Kidney tubule cell (primary cell): ENCODE measurements around the gene KBTBD7.
A peak's percentile ranks its signal among the peaks of the same experiment; 100 is the strongest.
"Not testable (repeated sequence)": the region's sequence is repeated elsewhere in the genome, so short reads cannot be mapped to it uniquely, and the experiment has no call there.

Experiments
- DNase-seq: peaks from one replicate; pipeline ENCODE4 v3.0.0-alpha.2; 2018; ENCODE audit warnings: low spot score

Gene KBTBD7

DNA sequence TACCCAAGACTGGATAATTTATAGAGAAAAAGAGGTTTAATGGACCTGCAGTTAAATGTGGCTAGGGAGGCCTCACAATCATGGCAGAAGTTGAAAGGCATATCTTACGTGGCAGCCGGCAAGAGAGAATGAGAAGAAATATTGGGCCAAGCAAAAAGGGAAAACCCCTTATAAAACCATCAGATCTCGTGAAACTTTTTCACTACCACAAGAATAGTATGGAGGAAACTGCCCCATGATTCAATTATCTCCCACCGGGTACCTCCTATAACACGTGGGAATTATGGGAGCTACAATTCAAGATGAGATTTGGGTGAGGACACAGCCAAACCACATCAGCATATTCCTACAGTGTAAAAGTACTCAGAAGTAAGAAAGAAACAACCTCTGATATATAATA is 4.7 kb upstream of the KBTBD7 start:
- DNase-seq = no peak

DNA sequence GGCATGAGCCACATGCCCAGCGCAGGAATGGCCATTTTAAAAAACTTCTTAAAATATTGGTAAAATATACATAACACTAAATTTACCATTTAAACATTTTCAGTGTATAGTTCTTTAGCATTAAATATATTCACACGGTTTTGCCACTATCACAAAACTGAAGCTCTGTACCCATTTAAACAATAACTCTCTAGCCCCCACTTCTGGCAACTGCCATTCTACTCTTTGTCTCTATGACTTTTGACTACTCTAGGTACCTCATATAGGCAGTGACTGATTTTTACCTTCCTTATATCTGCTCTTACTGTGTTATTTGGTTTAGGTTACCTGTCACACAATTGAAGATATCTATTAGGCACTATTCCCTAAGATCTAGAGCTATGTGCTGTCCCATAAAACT is 2.3 kb upstream of the KBTBD7 start:
- peak; percentile 9 for DNase-seq

DNA sequence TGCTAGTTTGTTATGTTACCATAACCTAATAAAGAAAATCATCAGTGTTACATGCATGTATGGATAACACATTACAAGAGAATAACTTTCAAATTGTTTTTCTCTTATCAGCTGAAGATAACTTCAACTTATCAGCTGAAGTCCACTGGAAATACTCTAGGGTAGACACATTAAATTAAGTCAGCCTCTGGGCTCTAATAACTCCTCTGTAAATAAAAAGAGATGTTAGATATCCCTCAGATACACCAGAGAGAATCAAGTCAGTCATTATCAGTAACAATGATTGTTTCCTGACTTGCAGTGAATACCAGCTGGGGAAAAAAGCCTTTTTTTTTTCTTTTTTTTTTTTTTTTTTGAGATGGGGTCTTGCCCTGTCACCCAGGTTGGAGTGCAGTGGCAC is 1.6 kb upstream of the KBTBD7 start:
- DNase-seq = no peak

DNA sequence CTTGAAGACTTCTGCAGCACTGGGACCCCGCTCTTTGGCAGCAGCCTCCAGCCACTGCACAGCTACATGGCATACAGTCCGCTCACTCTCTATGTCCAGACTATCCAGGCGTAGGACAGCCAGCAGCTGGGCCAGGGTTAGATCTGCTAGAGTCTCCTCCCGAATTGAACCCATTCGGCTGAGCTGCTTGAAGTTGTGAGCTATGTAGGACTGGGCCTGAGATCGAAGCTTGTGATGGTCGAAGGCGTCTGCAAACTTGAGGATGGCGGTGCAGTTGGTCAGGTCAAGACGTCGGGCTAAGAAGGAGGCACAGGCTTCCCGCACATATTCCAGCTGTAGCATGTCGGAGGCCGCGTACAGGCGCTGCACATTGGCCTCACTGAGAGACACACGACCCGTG is 900 bp downstream of the KBTBD7 start:
- DNase-seq = no peak

DNA sequence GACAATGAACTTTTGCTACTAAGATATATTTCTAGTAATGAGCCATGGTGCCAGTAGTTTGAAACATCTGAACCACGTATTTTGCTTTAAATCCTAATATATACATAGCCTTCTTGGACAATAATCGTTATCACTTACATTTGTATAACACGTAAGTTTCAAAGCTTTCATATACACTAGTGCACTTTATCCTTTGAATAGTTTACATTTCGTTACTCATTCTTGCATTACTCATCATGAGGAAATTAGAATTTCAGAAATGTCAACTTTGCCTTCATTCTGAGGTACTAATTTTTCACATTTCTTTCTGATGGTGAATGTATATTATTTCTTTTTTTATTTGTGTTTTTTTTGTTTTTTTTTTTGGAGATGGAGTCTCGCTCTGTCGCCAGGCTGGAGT is 5.8 kb downstream of the KBTBD7 start:
- no peak for DNase-seq

DNA sequence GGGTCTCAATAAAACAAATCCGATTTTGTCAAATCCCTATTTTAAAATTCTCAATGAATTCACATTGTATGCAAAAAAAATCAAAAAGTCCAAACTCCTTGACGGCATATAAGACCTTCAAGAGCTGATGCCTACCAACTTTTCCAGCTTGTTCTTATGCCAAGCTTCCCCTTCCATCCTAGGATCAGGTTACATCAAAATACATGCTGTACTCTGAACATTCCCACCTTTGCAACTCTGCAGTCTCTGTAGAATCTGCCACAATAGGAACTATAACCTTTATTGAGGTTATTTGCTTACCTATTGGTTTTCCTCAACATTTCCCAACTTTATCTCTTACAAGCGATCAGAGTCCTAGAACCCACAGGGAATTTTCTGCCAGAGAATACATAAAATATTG is 7.9 kb downstream of the KBTBD7 start:
- DNase-seq = no peak

DNA sequence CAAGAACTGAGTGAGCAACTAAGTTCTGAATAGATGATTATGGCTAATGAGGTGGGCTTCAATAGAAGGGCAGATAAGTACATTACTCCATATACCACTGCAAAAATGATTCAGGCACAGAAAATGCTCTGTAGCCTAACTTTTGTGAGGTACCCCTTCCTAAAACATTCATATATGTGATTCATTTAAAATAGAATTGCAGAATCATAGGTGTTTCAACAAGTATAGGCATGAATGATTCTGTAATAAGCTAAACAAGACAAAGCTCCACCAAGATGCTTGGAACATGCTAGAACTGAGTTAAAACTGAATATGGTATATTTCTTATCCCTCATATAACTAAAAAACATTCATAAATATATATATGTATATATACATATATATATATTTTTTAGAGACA is 12.1 kb downstream of the KBTBD7 start:
- DNase-seq = no peak

DNA sequence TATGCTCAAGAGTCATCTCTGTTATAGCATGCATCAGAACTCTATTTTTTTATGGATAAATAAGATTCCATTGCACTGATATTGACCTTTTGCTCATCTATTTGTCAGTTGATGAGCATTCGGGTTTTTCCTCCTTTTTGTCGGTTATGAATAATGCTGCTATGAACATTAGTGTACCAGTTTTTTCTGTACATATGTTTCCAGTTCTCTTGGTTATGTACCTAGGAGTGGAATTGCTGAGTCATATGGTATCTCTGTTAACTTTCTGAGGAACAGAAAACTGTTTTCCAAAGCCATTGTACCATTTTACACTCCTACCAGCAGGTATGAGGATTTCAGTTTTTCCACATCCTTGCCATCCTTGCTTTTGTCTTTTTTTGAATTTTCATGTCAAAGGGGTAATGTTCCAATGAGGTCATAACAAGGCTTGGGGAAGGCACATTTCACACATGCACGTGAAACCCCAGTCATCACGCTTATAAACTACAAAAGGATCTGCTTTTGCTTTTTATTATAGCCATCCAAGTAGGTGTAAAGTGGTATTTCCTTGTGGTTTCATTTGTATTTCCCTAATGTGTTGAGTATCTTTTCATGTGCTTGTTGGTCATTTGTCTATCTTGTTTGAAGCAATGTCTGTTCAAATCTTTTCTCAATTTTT is 14.6 kb downstream of the KBTBD7 start:
- no peak for DNase-seq

DNA sequence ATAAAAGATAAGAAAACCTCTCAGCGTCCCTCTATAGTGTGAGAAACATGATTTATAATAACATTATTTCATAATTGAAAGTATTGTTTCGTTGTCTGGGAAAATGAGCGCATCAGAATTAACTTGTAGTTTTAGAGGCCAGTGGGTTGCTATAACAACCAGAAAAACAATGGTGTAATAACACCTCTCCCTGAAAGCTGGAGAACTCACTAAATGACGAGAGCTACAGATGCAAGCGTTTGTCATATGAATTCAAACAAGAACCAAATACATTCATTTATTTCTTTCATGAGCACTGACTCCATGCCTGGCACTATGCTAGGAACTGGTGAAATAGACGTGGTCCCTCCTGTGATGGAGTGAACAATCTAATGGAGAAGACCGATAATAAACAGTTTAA is 16.3 kb downstream of the KBTBD7 start:
- no peak for DNase-seq

DNA sequence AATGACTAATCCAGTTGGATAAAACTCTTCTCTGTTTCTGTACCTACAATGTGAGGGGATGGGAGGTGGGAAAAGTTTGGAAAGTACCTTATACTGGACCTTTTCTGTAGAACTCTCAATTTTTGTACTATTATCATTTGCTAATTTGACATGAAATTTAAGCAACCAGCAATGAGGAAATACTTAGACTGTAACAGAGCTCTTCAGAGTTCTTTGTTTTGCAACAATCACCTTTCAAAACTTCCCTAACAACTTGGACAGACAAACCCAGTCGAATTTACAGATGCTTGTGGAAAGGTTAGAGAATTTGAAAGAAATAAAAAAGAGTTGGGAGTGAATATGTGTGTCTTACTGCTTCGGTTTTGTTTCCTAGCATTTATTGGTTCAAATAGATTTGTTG is 16.8 kb downstream of the KBTBD7 start:
- no peak for DNase-seq

DNA sequence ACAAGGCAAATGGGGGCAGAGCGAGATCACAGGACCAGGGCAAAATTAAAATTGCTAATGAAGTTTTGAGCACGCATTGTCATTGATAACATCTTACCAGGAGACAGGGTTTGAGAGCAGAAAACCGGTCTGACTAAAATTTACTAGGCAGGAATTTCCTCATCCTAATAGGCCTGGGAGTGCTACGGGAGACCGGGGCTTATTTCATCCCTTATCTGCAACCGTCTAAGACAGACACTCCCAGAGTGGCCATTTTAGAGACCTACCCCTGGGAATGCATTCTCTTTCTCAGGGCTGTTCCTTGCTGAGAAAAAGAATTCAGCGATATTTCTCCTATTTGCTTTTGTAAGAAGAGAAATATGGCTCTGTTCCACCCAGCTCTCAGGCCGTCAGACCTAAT is 18.8 kb downstream of the KBTBD7 start:
- DNase-seq = not testable (repeated sequence)

DNA sequence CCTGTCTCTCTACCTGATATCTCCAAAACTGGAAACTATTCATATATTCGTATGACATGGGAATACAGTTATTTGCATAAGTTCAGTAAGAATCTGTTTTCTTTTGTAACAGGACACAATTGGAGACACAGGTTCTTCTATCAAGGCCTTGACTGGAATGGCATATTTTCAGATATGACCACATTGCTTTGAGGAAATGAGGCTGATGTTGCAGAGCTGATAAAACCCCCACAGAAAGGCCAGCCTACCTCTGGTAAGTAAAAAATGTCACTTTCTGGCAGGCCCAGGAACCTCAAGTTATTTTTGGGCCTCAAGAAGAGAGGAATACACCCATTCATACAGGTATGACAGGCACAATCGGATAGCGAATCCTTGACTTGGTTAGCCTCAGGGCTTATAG is 32.2 kb downstream of the KBTBD7 start:
- no peak for DNase-seq

DNA sequence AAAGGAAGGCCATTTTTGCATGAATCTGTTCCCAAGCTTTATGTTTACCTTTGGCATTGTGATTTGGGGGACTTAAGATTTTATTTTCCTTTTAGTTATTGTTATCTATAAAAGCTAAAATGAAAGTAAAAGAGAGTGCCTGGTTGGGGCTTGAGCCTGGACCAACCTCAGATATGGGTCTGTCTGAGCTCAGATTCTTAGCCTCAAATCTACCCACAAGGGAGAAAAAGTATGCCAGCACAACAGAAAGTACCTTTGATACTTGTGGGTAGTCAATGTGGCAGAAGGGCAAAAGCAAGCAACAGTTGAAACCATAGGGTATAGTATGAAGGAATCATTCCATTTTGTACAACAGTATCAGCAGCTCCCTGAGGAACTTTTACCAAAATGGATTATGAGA is 35.2 kb downstream of the KBTBD7 start:
- DNase-seq = no peak

DNA sequence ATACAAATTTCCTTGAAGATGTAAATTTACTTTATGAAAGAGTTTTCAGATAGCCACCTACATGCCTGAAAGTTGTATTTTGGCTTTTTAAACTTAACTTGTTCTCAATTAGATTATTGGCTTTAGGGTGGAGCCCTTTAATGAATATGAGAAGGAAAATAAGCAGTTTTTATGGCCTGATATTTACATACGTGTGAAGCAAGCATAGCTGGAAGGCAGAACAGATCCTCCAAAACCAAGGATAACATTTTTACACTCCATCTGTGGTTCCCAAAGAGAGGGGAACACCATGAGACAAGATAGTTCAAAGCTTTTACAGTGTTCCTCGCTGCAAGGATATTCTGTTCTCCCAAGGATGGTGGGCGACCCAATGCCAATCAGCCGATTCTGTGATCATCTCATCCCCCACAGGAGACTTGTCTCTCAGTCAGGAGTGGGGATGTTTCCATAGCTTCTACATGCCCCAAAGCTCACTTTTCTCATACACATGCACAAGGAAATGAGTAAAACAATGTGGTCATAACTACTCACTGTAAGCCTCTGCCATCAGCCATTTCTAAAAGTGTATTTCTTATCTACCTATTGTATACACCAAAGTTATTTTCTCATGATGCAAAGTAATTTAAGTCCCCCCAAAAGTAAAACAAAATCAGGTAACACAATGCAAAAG is 37.2 kb downstream of the KBTBD7 start:
- DNase-seq = no peak

DNA sequence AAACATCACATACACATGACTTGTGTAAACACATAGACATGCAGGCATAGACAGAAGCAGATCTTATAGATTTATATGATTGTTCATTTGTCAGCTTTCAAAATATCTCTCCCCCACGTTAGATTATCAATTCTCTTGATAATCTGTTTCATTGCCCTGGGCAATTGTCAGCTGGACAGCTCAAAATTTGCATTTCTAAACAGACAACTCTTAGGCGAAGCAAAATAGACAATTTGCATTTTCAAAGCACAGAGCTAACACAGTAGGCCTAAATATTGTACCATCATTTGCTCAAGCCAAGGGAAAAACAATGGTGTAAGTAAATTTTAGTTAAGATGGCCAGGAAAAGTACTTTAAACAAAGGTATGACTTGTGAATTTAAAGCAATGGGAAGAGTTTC is 37.7 kb downstream of the KBTBD7 start:
- DNase-seq = no peak

DNA sequence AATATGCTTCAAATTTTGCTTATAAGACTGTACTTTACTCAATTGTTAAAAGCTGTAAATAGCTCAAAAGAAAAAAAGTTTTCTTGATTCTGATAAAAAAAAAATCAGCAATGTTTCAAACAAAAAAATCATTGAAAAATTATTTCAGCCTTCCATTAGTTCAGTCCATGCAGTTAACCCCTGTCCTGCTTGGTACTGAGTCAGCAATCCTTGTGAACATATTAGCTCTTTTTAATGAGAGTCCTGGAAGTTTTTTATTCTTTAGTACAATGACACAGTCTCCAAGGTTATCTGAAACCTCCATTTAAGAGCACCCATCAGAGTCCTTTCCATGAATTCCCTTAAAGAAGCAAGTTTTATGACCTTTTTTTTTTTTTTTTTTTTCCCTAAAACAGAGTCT is 40.3 kb downstream of the KBTBD7 start:
- no peak for DNase-seq

DNA sequence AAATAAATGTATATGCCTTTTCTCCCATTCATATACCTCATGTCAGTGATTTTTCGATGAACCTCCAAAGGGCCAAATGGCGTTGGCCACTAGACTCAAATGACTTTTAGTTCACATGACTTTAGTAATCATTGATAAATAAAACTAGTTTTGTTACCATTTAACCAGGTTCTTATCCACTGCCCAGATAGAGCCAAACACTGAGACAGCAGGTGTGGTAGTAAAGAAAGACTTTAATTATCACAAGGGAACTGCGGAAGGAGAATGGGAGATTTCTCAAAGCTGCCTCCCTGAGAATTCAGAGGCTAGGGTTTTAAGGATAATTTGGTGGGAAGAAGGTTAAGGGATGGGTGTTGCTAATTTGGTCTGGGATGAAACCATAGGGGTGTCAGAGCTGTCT is 42.4 kb downstream of the KBTBD7 start:
- DNase-seq = no peak

DNA sequence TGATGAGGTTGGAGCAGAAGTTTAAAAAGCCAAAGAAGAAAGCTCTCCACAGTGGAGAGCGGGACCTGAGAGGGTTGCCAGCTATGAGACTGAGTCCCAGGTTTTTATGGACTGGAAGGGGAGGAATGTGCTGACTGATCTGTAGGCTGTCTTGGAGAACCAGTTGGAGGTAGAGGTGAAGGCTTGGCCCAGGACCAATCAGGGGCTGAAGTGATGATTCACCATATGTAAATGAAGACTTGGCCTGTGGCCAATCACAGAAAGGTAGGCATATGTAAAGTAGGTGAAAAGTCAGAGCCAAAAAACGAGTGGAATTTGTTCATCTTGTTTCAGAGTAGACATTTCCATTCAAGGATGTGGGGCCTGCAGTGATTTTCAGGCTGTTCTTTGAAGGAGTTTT is 44.3 kb downstream of the KBTBD7 start:
- DNase-seq = peak; percentile 49

DNA sequence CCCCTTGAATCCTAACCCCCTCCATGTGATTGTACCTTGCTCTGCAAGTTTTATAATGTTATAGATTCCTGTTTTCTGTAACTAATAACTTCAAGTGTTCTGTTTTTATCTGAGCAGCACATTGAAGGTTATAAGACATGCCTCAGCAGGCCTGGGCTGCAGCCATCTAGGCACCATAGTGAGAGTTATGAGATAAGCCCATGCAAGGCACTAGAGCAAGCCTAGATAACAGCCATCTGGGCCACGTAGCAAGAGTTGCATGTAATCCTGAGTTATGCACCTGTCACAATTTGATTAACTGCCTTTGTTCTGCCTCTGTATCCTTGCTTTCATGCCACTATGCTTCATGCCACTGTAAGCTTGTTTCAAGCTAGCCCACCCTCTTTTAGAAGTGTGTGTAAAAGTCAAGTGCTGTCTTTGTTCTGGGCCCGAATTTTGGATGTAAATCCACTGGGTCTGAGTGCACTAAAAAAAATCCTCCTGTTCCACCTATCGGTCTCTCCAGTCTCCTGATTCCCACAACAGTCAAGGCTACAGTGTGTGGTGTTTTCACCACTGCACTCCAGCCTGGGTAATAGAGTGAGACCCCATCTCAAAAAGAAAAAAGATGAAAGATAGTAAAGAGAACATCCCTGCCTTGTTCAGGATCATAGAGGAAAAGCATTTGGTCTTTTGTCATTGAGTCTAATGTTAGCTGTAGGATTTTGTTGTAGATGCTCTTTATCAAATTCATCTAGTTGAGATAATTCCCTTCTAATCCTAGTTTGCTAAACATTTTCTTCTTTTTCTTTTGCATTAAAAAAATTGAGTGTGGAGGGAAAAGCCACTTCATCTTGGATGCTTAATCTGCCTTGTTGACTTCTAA is 45.7 kb downstream of the KBTBD7 start:
- DNase-seq = no peak

DNA sequence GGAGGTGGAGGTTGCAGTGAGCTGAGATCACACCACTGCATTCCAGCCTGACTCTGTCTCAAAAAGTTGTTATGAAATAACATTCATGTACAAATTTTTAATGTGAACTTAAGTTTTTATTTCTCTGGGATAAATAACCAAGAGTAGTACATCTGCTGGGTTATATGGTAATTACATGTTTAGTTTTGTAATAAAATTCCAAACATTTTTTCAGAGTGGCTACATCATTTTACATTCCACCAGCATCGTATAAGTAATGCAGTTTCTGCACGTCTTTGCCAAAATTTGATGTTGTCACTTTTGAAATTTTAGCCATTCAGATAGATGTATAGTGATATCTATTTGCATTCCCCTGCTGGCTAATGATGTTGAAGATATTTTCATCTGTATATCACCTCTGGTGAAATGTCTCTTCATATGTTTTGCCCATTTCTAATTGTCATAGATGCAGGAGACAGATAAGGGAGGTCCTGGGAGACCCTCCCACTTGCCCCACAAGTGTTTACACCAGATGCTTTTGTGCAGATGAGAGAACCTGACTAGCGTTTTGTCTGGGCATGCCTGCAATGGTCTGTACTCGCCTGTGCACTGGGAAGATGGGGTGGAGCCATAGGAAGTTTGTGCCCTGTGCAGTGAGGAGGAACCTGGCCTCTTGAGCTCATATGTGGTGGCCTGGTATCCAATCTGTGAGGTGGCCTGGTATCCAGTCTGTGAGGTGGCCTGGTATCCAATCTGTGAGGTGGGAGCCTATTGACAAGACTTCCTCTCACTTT is 49.0 kb downstream of the KBTBD7 start:
- no peak for DNase-seq

DNA sequence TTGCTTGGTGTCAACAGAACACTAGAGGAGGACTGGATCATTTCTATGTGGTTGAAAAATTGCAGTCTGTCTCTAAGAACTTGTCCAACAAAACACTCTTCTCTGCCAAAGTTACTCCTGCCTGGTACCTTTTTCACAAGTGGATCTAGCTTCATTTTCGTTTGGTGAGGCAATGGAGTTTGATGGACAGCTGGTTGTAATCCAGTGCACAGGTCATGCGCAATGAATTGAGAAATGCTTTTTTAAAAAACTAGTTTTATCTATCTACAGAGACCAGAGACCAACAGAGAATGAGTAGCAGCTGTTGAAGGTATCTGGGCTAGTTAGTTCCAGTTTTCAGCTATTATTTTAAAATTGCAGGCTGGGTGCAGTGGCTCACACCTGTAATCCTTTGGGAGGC is 49.8 kb downstream of the KBTBD7 start:
- no peak for DNase-seq
